Measurements from ENCODE around the gene ACOT13. TPM values are rescaled to one million over a fixed set of nuclear protein-coding genes. Genes with fewer than 3 reads are reported as not detected.

The ACOT13 gene
- total RNA-seq, 1 experiment from 2014 or later: 8.4 TPM

Other genes starting within 250 kb of the ACOT13 start
- gene GPLD1, start 177.5 kb upstream of the ACOT13 start, total RNA-seq (2014; rRNA removed): not detected in 2 replicates
- gene ALDH5A1, start 172.1 kb upstream of the ACOT13 start, total RNA-seq (2014; rRNA removed): 0.57 and 0.77 TPM in 2 replicates
- 0.06 TPM in 1 of 2 replicates, not detected in the other for gene KIAA0319, start 20.9 kb upstream of the ACOT13 start, total RNA-seq (2014; rRNA removed)
- 17.4 and 22.3 TPM in 2 replicates for gene TDP2, start 178 bp upstream of the ACOT13 start, total RNA-seq (2014; rRNA removed)
- gene C6orf62, start 52.1 kb downstream of the ACOT13 start, total RNA-seq (2014; rRNA removed): 134 and 140 TPM in 2 replicates
- 52.4 and 60.5 TPM in 2 replicates for gene GMNN, start 107.9 kb downstream of the ACOT13 start, total RNA-seq (2014; rRNA removed)
- gene ARMH2, start 131.8 kb downstream of the ACOT13 start, total RNA-seq (2014; rRNA removed): not detected in 2 replicates